SK-N-SH (cell line): ENCODE results near the gene SLC2A11. TPM values are rescaled to one million over a fixed set of nuclear protein-coding genes. Genes with fewer than 3 reads are reported as not detected.

ENCODE experiments used
- CTCF ChIA-PET: fragments of 300-600, 350-600 bp; formaldehyde crosslinking; extraction: SDS; loops from one replicate; lab custom pipeline; 2021; lab: Yijun Ruan, JAX
- POLR2A ChIA-PET: fragments of 350-600 bp; sonication (Branson Sonifier 250); formaldehyde crosslinking; extraction: SDS; loops from one replicate; lab custom pipeline; 2020; ENCODE audit warnings: antibody characterized with exemption, inconsistent platforms; lab: Yijun Ruan, JAX
- DNase-seq: peaks from one replicate; pipeline ENCODE4 v3.0.0; 2012
- H2AFZ ChIP-seq: fragments of 200-600 bp; sonication (generic); 2 replicates; pipeline ENCODE4 v1.8.1; 2016; ENCODE audit warnings: antibody characterized with exemption, mild to moderate bottlenecking, low read depth
- H3F3A ChIP-seq: fragments of 200-600 bp; sonication (generic); replicated peaks from 2 replicates; pipeline ENCODE3; 2016; ENCODE audit warnings: antibody characterized with exemption, mild to moderate bottlenecking; ENCODE audit not compliant: insufficient read depth
- H3K27ac ChIP-seq, 2 experiments: fragments of 200-500 bp in 1 of 2; fragments of 200-600 bp in 1 of 2; sonication (Bioruptor generic) in 1 of 2; sonication (generic), shearing (Covaris generic) in 1 of 2; 2 replicates each; pipeline versions ENCODE4 v1.5.1 to v1.6.1; 2014 to 2016; ENCODE audit warnings: low read depth in 2 of 2, inconsistent platforms in 1 of 2, low read length in 1 of 2, mild to moderate bottlenecking in 1 of 2, mixed read lengths in 1 of 2
- H3K27me3 ChIP-seq: fragments of 200-600 bp; sonication (generic), shearing (Covaris generic); 2 replicates; pipeline ENCODE4 v1.6.1; 2016; ENCODE audit warnings: mixed run types; ENCODE audit not compliant: insufficient read depth
- H3K36me3 ChIP-seq, 2 experiments: fragments of 200-500 bp in 1 of 2; fragments of 200-600 bp in 1 of 2; sonication (Bioruptor generic) in 1 of 2; sonication (generic) in 1 of 2; replicated peaks in 1 of 2; 2 replicates each; pipeline versions ENCODE3 to v1.5.1; 2014 to 2016; ENCODE audit warnings: low read length in 1 of 2, mild to moderate bottlenecking in 1 of 2; ENCODE audit not compliant: insufficient read depth in 2 of 2, control insufficient read depth in 1 of 2
- H3K4me1 ChIP-seq, 2 experiments: fragments of 200-500 bp in 1 of 2; fragments of 200-600 bp in 1 of 2; sonication (Bioruptor generic) in 1 of 2; sonication (generic), shearing (Covaris generic) in 1 of 2; 2 replicates each; pipeline versions ENCODE4 v1.5.1 to v1.6.1; 2014 to 2016; ENCODE audit warnings: low read depth in 1 of 2, low read length in 1 of 2, mixed run types in 1 of 2; ENCODE audit not compliant: insufficient read depth in 2 of 2, control insufficient read depth in 1 of 2
- H3K4me2 ChIP-seq: fragments of 200-600 bp; sonication (generic), shearing (Covaris generic); 2 replicates; pipeline ENCODE4 v1.6.1; 2017; ENCODE audit warnings: mixed run types
- H3K4me3 ChIP-seq, 2 experiments: fragments of 200-500 bp in 1 of 2; fragments of 200-600 bp in 1 of 2; sonication (Bioruptor generic) in 1 of 2; sonication (generic), shearing (Covaris generic) in 1 of 2; 2 replicates each; pipeline versions ENCODE4 v1.5.1 to v1.8.1; 2014 to 2016; ENCODE audit warnings: low read depth in 2 of 2, inconsistent platforms in 1 of 2, low read length in 1 of 2, mild to moderate bottlenecking in 1 of 2, mixed read lengths in 1 of 2, moderate library complexity in 1 of 2
- H3K79me2 ChIP-seq: fragments of 200-600 bp; sonication (generic); 2 replicates; pipeline ENCODE4 v1.8.1; 2017; ENCODE audit warnings: mild to moderate bottlenecking; ENCODE audit not compliant: insufficient read depth
- H3K9ac ChIP-seq: fragments of 200-600 bp; sonication (generic); 2 replicates; pipeline ENCODE4 v1.6.1; 2017; ENCODE audit warnings: mixed run types
- H3K9me2 ChIP-seq: fragments of 200-600 bp; sonication (generic); 2 replicates; pipeline ENCODE4 v1.6.1; 2017; ENCODE audit warnings: mixed run types
- H3K9me3 ChIP-seq: fragments of 200-600 bp; sonication (generic); 2 replicates; pipeline ENCODE4 v1.6.1; 2017; ENCODE audit warnings: mixed run types, mild to moderate bottlenecking, moderate library complexity
- H4K20me1 ChIP-seq: fragments of 200-600 bp; sonication (generic); 2 replicates; pipeline ENCODE4 v1.6.1; 2017; ENCODE audit warnings: mild to moderate bottlenecking, mixed run types; ENCODE audit not compliant: insufficient read depth
- CHD2 ChIP-seq: fragments of 150-350 bp; IDR thresholded peaks from 2 replicates; pipeline ENCODE4 v1.6.1; 2018; ENCODE audit warnings: low read length; ENCODE audit not compliant: partially characterized antibody
- FOXM1 ChIP-seq: IDR thresholded peaks from 2 replicates; pipeline ENCODE4 v1.4.0; 2012; ENCODE audit warnings: low read depth, mild to moderate bottlenecking
- GABPA ChIP-seq: IDR thresholded peaks from 2 replicates; pipeline ENCODE4 v1.4.0; 2012; ENCODE audit warnings: low read depth, mild to moderate bottlenecking
- GATA2 ChIP-seq: sonication (generic); formaldehyde crosslinking; IDR thresholded peaks from 2 replicates; pipeline ENCODE4 v1.5.0; 2020; ENCODE audit warnings: mild to moderate bottlenecking, missing genetic modification reagents
- MEF2A ChIP-seq: IDR thresholded peaks from 2 replicates; pipeline ENCODE4 v1.4.0; 2012; ENCODE audit warnings: low read depth, borderline replicate concordance
- NFIC ChIP-seq: IDR thresholded peaks from 2 replicates; pipeline ENCODE4 v1.4.0; 2012; ENCODE audit warnings: borderline replicate concordance
- NRF1 ChIP-seq: IDR thresholded peaks from 2 replicates; pipeline ENCODE4 v1.6.1; 2012; ENCODE audit warnings: low read depth, mild to moderate bottlenecking, low read length
- RFX5 ChIP-seq: IDR thresholded peaks from 2 replicates; pipeline ENCODE4 v1.6.1; 2012; ENCODE audit warnings: mild to moderate bottlenecking, improper control_type of control experiment, low read length
- SMC3 ChIP-seq: IDR thresholded peaks from 2 replicates; pipeline ENCODE4 v1.6.1; 2012; ENCODE audit warnings: low read depth, low read length, improper control_type of control experiment
- YY1 ChIP-seq: IDR thresholded peaks from 2 replicates; pipeline ENCODE4 v1.4.0; 2012; ENCODE audit warnings: low read depth, mild to moderate bottlenecking
- WGBS: methylation state at CpG from one replicate; pipeline ENCODE4 v1.1.6; 2017; ENCODE audit warnings: low lambda C conversion rate; 5-methylcytosine and 5-hydroxymethylcytosine counted together
- polyA plus RNA-seq, 3 experiments: library from polyadenylated mRNA; depleted of rRNA; stranded (reverse); fragments of >200 nt; gene quantifications; 2 replicates each; pipeline ENCODE4 v1.2.3, GENCODE V29; 2012
- TF ChIP-seq, protein P1 (sequence below): IDR thresholded peaks from 2 replicates; pipeline ENCODE4; 2012
- TF ChIP-seq, protein P2 (sequence below): fragments of 150-350 bp; IDR thresholded peaks from 2 replicates; pipeline ENCODE4 v1.6.1; 2017; ENCODE audit warnings: antibody characterized with exemption, low read length, low read depth, borderline replicate concordance
- TF ChIP-seq, protein P3 (sequence below): fragments of 150-350 bp; IDR thresholded peaks from 2 replicates; pipeline ENCODE4 v1.6.1; 2016; ENCODE audit warnings: mild to moderate bottlenecking, low read depth, low read length
- TF ChIP-seq, protein P4 (sequence below): fragments of 200-600 bp; sonication (generic); IDR thresholded peaks from 2 replicates; pipeline ENCODE4 v1.6.1; 2017; ENCODE audit warnings: antibody characterized with exemption, mild to moderate bottlenecking, moderate library complexity
- TF ChIP-seq, protein P5 (sequence below): IDR thresholded peaks from 2 replicates; pipeline ENCODE4 v1.4.0; 2012; ENCODE audit warnings: low read depth, borderline replicate concordance
- TF ChIP-seq, protein P6 (sequence below): IDR thresholded peaks from 2 replicates; pipeline ENCODE4 v1.4.0; 2012; ENCODE audit warnings: low read depth

Gene SLC2A11
- polyA plus RNA-seq, 1 of the 3 experiments (the other 2 are of a cell fraction) = 21.8 TPM

DNA sequence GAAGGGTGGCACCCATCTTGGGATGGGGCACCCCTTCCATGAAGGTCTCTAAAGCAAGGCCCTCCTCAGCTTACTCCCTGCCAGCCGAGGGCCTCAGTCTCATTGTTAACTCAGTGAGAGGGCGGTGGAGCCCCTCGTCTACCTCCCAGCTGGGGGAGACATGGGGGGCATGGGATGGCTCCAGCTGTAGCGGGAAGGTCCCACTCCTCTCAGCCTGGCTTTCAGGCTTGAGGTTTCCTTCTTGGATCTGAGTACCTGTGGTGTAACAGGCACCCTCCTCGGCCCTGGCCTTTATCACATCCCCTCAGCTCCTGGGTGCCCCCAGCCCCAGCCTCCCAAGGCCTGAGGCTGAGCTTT, 38.5 kb downstream of the SLC2A11 start:
- Histone ChIP-seq H3K27me3 (no peaks in the 10 kb centered on the region), H3K4me3 (peak overlapping the region; percentile 79 to 85; a peak in 2 of 4 replicates), H2AFZ (no peak overlapping the region), H3K9me3 (no peaks in the 10 kb centered on the region), H3F3A (no peaks in the 10 kb centered on the region), H3K79me2 (peaks cover 25% of the 10 kb centered on the region; the same call in 1 of the 2 replicates), H3K4me2 (peak overlapping the region; percentile 89), H3K9me2 (no peaks in the 10 kb centered on the region), H3K9ac (peak overlapping the region; percentile 95), H3K36me3 (peaks cover 21 to 23% of the 10 kb centered on the region in 2 experiments), H3K4me1 (peaks cover 10 to 33% of the 10 kb centered on the region in 2 experiments; a peak in 2 of 4 replicates), H3K27ac (peak overlapping the region in 1 of 2 experiments; percentile 96; a peak in 1 of 4 replicates), H4K20me1 (peaks cover 9% of the 10 kb centered on the region; the same call in 1 of the 2 replicates)
- TF ChIP-seq SMC3 = no peak
- no peak for TF ChIP-seq YY1
- no peak for TF ChIP-seq GABPA
- TF ChIP-seq, protein P1, sequence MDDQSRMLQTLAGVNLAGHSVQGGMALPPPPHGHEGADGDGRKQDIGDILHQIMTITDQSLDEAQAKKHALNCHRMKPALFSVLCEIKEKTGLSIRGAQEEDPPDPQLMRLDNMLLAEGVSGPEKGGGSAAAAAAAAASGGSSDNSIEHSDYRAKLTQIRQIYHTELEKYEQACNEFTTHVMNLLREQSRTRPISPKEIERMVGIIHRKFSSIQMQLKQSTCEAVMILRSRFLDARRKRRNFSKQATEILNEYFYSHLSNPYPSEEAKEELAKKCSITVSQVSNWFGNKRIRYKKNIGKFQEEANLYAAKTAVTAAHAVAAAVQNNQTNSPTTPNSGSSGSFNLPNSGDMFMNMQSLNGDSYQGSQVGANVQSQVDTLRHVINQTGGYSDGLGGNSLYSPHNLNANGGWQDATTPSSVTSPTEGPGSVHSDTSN = no peak
- TF ChIP-seq, protein P2, sequence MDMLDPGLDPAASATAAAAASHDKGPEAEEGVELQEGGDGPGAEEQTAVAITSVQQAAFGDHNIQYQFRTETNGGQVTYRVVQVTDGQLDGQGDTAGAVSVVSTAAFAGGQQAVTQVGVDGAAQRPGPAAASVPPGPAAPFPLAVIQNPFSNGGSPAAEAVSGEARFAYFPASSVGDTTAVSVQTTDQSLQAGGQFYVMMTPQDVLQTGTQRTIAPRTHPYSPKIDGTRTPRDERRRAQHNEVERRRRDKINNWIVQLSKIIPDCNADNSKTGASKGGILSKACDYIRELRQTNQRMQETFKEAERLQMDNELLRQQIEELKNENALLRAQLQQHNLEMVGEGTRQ = no peak
- no peak for TF ChIP-seq NRF1
- TF ChIP-seq, protein P3, sequence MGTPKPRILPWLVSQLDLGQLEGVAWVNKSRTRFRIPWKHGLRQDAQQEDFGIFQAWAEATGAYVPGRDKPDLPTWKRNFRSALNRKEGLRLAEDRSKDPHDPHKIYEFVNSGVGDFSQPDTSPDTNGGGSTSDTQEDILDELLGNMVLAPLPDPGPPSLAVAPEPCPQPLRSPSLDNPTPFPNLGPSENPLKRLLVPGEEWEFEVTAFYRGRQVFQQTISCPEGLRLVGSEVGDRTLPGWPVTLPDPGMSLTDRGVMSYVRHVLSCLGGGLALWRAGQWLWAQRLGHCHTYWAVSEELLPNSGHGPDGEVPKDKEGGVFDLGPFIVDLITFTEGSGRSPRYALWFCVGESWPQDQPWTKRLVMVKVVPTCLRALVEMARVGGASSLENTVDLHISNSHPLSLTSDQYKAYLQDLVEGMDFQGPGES = no peak
- TF ChIP-seq, protein P4, sequence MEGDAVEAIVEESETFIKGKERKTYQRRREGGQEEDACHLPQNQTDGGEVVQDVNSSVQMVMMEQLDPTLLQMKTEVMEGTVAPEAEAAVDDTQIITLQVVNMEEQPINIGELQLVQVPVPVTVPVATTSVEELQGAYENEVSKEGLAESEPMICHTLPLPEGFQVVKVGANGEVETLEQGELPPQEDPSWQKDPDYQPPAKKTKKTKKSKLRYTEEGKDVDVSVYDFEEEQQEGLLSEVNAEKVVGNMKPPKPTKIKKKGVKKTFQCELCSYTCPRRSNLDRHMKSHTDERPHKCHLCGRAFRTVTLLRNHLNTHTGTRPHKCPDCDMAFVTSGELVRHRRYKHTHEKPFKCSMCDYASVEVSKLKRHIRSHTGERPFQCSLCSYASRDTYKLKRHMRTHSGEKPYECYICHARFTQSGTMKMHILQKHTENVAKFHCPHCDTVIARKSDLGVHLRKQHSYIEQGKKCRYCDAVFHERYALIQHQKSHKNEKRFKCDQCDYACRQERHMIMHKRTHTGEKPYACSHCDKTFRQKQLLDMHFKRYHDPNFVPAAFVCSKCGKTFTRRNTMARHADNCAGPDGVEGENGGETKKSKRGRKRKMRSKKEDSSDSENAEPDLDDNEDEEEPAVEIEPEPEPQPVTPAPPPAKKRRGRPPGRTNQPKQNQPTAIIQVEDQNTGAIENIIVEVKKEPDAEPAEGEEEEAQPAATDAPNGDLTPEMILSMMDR = no peak
- no peak for TF ChIP-seq CHD2
- TF ChIP-seq, protein P5, sequence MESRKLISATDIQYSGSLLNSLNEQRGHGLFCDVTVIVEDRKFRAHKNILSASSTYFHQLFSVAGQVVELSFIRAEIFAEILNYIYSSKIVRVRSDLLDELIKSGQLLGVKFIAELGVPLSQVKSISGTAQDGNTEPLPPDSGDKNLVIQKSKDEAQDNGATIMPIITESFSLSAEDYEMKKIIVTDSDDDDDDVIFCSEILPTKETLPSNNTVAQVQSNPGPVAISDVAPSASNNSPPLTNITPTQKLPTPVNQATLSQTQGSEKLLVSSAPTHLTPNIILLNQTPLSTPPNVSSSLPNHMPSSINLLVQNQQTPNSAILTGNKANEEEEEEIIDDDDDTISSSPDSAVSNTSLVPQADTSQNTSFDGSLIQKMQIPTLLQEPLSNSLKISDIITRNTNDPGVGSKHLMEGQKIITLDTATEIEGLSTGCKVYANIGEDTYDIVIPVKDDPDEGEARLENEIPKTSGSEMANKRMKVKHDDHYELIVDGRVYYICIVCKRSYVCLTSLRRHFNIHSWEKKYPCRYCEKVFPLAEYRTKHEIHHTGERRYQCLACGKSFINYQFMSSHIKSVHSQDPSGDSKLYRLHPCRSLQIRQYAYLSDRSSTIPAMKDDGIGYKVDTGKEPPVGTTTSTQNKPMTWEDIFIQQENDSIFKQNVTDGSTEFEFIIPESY = no peak
- TF ChIP-seq MEF2A = no peak
- no peak for TF ChIP-seq GATA2 (CRISPR knock-in tag)
- no peak for TF ChIP-seq NFIC
- no peak for TF ChIP-seq RFX5
- TF ChIP-seq, protein P6, sequence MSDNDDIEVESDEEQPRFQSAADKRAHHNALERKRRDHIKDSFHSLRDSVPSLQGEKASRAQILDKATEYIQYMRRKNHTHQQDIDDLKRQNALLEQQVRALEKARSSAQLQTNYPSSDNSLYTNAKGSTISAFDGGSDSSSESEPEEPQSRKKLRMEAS = no peak
- TF ChIP-seq FOXM1 = no peak
- DNase-seq = no peak
- WGBS = 100% methylated on average over 3 of the region's 5 CpGs
- POLR2A ChIA-PET = interaction anchor here (2.0 kb wide), 1 partner anchor 17 kb away, joined by 8 read pairs; no protein-coding TSS in a partner anchor
- CTCF ChIA-PET = interaction anchor here (0.9 to 1.3 kb wide), 4 partner anchors 9 to 46 kb away, joined by 3 to 7 read pairs (median 4); no protein-coding TSS in a partner anchor
